Measurements from ENCODE around the gene TENT4A. TPM values are rescaled to one million over a fixed set of nuclear protein-coding genes. Genes with fewer than 3 reads are reported as not detected.

The TENT4A gene
- polyA plus RNA-seq, 4 donors: 22.5 to 29.1 (median 23.6) TPM

DNA sequence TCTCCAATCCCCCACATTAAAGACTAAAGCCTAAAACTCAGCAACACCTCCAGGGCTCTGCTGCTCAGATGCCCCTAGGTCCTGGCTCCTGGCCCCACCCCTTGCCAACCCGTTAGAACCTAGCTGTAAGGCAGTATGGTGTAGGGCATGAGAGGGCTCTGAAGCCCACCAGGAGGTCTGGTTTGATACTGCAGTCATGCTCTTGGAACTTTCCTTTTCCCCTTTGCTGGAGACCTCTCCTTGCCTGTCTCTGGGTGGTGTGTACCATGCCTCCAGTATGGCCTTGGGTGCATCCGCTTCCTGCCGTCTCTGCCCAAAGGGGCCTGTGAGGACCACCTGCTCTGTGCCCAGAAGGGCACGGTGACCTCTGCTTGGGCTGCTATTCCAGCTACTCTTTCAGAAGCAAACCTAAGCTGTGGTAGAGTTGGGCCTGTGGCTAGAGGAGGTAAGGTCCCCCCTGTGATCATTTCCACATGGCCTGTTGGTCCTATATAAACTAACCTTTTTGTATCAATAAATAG, 3.5 kb downstream of the TENT4A start:
- DNase-seq (ENCODE audit: low read depth in 4 of 4, low spot score in 3 of 4): no peak

DNA sequence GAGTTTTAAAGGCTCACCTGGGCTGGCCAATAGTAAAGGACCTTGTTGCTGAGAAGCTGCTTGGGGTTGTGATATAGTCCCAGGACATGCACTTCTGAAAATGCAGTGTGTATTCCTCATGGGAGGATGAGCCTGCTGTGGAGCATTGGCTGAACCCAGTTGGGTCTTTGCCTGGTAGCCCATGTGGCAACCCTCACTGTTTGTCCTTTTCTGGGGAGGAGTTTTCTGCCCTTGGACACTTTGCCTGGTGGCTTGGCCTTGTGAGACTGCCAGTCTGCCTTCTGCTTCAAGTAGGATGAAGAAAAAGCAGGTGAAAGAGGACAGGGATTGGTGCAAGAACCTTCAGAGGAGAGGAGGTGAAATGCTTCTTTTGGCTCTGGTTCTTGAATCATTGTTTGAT, 4.0 kb downstream of the TENT4A start:
- DNase-seq (ENCODE audit: low read depth in 4 of 4, low spot score in 3 of 4): no peak

DNA sequence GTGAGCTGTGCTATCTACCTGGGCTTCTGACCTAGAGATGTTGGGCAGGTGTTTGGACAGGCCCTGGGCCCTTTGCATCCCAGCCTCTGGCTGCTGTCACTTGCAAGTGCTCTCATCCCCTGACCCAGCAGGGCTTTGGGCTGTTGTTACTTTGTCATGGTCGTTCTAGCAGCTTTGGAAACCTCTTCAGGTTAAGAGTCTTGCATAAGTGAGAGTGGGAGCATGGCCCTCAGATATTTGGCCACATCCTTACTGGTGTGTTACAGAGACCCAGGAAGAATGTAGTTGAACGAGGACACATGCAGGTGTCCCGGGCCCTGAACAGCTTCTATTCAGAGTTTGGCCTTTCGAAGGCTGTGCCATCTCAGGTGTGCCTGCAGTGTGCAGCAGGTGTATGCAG, 4.5 kb downstream of the TENT4A start:
- DNase-seq (ENCODE audit: low read depth in 4 of 4, low spot score in 3 of 4): no peak

DNA sequence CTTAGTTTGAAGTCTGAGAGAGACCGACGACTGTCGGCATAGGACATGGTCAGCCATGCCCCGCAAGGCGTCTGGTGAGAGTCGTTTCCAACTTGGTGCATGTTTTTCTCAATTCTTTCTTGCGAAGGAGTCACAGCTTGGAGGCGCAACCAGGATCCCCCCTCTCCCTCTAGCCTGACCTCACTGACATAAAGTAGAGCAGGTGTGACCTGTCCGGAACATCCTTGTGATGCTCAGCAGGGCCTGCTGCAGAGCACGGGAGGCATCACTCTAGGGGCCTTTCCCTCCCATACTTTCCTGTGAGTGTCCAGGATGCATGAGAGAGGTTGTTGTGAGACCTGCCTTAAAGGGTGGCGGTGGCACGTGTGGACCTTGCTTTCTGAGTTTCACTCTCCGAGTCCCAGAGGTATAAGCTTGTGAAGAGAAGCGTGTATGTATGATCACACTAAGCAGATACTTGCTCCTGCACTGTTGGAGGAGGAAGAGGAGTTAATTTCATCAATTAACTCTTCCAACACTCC, 5.0 kb downstream of the TENT4A start:
- no peak for DNase-seq (ENCODE audit: low read depth in 4 of 4, low spot score in 3 of 4)

DNA sequence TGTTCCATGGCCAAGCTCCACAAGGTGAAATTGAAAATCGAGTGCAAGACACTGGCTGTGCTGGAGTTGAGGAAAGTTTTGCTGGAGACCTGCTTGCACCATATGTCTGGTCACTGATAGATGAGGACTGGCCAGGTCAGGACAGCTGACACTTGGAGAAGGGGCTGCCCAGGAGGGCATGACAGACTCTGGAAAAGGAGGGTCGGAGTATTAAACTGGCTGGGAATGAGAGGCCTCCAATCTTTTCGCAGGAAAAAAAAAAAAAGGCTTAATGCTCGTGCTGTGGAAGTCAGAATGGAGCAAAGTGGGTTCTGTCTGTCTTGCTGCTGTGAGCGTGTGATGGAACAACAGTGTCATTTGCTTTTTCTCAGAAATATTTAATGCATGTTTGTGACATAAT, 5.5 kb downstream of the TENT4A start:
- no peak for DNase-seq (ENCODE audit: low read depth in 4 of 4, low spot score in 3 of 4)

DNA sequence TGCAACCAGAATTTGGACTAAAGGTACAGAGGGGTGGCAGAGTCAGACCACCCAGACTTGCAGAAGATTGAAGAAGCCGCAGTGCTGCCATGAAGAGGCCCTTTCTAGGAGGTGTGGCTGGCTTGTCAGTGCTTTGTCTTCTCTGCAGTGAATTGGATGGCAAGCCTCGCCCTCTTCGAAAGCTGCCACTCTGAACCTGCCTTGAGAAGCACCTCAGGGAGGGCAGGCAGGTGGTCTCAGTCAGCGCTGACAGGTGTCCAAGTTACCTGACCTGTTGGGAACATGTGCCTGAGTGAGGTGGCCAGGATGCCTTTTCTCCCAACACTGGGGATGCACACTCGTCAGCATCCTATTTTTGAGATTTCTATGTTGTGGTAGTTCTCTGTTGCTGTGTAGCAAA, 6.2 kb downstream of the TENT4A start:
- DNase-seq (ENCODE audit: low read depth in 4 of 4, low spot score in 3 of 4): no peak

DNA sequence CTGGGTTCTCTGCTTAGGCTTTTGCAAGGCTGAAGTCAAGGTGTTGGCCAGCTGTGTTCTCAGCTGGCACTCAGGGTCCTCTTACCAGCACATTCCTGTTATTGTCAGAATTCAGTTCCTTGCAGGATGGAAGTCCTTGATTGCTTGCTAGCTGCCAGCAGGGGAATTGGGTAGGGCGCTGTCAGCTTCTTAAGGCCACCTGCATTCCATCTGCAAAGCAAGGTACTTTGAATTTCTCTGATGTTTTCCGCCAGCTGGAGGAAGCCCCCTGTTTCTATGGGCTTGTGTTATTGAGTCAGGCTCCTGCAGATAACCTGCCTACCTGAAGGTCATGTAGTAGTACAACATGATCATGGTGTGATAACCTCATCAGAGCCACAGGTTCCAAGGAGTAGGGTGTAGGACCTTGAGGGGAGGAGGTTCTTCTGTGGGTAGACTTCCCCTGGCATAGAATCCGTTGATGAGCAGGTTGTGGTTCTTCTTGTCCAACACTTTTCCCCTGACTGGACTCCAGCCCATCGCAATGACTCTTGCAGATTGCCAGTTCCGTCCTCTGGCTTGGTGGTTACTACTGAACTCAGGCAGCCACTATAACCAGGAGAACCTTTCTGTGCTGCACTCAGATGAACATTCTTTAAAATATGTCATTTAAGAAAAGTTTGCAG, 6.8 kb downstream of the TENT4A start:
- no peak for DNase-seq (ENCODE audit: low read depth in 4 of 4, low spot score in 3 of 4)

DNA sequence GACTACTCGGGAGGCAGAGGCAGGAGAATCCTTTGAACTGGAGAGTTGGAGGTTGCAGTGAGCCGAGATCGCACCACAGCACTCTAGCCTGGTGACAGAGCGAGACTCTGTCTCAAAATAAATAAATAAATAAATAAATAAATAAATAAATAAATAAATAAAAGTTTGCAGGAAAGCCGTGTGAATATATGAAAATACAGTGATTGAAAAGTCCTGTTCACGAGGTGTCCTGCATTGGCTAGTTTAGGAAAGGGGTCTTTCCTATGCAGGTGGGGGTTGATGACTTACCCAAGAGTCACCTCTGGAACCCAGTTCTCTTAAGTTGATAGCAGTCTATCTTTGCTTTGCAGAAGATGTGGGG, 7.3 kb downstream of the TENT4A start:
- DNase-seq (ENCODE audit: low read depth in 4 of 4, low spot score in 3 of 4): no peak

DNA sequence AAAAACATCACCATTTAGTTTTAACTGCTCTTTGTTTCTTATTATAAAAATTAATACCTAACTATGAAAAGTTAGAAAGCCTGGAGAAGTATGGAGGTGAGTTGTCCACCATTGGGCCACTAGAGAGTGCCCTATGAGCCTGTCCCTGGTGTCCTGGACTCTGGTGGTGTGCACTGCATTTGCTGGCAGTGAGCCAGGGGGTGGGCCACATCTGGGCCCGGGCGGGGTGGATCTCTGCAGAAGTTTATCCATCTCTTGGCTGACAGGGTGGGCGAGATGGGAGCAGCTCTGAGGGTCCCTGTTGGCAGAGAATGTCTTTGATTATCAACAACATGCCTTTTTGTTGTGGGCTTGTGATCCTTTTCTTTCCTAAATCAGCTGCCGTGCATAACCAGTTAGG, 8.2 kb downstream of the TENT4A start:
- DNase-seq (ENCODE audit: low read depth in 4 of 4, low spot score in 3 of 4): no peak

DNA sequence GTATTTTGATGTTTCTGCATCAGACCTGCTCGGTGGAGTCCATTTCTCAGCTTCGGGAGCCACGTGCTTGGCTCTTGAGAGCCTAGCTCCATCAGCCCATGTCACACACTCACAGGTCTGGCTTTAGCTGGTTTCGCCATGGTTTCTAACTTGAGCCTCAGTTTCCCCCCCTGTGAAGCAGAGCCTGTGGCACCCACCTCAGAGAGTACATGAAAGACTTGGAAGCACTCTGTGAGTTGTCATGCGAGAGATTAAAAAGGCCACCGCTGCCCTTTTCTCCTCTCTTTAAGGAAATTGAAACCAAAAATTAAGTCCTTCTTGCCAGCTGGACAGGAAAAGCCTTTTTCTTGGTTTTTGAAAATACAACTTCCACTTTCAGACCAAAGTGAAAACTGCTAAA, 8.8 kb downstream of the TENT4A start:
- no peak for DNase-seq (ENCODE audit: low read depth in 4 of 4, low spot score in 3 of 4)

DNA sequence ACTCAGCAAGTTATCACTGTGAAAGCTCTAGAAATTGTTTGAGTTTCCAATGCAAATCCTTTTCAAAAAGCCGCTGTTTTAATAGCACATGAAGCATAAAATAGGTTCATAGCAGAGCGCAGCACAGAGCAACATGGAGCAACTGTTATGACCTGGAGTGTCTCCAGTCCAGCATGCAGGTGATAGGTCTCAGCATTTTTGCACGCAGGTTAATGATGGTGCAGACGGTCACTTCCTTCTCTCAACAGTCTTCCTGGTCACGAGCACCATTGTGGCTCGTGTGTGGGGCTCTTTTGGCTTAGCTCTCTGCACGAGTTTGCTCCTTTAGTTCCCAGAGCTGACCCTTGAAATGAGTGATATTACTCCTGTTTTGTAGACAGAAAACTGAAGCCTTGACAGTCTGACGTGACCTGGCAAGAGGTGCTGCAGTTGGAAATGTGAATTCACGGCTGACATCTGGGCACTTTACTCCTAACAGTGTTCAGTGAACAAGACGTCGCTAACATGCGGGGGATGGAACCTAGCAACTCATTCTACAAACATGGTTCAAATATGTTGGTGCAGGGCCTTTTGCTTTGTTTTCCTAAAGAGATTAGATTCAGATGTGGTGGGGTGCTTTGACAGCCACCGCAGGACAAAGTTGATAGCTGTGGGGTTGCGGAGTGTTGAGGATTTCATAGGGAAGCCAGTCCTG, 10.0 kb downstream of the TENT4A start:
- no peak for DNase-seq (ENCODE audit: low read depth in 4 of 4, low spot score in 3 of 4)

DNA sequence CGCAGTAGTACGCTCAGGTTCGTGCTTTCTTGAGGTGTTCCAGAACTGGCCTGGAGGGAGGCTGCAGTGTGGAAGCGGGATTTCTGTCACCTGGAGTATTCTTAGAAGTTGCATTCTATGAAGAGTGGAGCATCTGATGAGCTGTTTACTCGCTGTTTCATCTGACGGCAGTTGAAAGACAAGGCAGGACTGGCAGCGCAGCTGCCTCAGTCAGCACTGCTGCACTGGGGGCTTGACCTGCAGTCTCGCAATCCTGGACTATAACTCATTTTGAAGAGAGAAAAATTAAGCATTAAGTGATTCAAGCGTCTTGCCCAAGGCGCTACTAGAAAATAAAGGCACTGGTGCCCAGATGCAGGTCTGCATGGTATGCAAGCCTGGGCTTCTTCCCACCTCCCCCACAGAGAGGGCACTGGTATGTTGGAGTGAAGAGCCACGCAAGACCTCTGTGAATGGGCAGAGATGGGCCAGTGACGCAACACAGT, 10.6 kb downstream of the TENT4A start:
- DNase-seq (ENCODE audit: low read depth in 4 of 4, low spot score in 3 of 4): no peak

DNA sequence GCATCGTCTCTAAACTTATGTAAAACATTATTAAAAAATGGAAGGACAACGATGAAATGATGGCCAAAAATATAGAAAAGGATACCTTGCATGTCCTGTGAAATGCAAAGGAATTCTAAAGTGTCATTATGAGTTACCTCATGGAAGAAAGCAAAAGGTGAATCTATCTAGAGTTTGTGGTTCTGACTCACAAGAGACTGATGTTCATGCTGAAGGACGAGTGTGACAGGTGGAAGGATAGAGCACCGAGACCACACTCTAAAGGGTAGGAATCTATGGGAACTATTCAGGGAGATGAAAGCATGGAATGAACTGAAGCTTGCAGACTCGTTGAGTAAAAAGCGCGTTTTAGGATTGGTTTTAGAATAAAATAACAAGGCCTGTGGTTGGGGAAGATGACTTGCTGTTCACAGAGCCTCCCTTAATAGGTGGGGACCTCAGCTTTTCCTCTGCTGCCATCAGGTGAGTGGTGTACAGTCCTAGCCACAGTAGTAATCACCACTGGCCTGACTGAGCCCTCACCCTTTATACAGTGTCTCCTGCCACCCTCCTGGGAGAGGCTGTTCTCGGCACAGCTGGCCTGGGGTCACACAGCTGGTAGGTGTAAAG, 11.2 kb downstream of the TENT4A start:
- DNase-seq (ENCODE audit: low read depth in 4 of 4, low spot score in 3 of 4): no peak

DNA sequence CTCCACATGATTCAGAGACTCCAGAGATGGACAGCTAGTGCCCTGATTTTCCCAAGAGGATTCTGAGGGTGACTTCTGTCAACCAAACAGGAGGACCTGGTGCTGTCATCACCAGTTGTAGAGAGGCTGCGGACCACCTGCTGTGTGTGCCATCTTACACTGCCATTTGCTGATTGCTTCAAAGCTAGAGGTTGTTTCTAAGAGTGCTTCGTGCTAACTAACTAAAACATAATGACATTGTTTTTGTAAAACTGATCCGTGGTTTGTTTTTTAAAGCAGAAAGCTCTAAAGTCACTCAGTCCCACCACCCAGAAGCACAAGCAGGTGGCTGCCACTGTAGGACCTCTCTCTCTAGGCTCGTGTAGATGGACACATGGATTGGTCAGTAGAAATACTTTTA, 12.2 kb downstream of the TENT4A start:
- no peak for DNase-seq (ENCODE audit: low read depth in 4 of 4, low spot score in 3 of 4)

DNA sequence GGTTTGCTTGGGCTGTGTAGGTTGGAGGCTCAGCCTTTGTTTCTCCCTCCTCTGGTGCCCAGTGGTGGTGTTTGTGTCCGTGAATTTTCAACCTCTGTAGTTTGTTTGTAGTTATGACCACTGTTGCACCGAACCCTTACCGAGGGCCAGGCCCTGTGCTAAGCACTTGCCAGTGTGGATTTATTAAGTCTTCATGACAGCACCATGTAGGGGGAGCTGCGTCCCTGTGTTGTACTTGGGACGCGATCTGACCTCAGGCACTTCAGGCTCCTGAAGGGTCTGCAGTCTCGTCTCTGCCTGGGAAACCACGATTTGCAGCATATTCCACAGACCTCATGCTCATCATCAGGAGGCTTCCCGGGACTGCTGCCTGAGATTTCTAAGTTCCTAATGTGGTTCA, 12.8 kb downstream of the TENT4A start:
- no peak for DNase-seq (ENCODE audit: low read depth in 4 of 4, low spot score in 3 of 4)

DNA sequence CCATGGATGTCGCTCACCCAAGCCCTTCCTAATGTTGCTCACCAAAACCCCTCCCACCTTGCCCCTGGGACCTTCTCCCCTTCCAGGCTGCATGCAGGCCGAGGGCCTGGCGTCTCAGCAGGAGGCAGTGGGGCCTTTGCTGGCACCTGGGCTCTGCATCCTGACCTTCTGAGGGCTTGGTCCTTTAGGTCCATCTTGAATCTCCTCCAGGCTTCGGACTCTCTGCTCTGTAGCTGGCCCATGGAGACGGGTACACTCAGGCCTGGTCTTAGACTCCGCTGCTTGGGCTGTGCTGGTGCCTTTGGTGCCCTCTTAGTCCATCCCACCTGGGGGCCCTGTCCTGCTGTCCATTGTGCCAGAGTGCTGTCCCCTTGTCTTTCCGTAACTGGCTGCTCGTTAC, 14.0 kb downstream of the TENT4A start:
- DNase-seq (ENCODE audit: low read depth in 4 of 4, low spot score in 3 of 4): no peak

DNA sequence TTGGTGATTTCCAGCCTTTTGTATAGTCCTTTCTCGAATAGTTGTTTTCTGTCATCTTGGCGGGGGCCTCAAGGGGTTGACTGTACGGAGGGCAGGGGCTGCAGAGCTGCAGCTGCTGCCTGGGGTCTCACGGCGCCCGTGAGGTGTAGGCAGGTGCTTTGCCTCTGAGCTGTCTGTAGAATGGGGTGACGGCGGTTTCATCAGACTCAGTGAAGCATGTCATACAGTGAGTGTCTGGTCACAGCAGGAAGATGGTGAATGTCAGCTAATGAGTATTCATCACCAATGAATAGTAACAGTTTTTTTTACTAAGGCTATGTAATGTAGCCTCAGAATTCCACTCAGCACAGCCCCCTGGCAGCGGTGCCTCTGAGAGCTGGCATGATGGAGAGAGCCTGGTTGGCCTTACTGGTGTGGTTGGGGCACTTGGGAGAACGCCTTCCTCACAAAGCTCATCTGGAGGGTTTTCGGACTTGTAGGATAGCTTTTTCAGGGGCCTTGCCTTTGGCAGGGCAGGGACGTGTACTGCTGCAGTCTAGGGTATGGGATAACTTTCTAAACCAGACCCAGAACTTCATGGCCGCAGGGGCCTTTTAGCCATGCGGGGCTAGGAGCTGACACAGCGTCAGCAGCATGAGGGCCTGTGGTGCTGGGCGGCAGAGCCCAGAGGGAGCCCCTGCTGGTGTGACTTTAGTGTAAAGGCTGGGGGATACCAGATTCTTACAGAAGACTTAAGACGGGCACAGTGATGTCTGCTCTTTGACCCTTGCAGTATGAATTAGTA, 15.0 kb downstream of the TENT4A start:
- DNase-seq (ENCODE audit: low read depth in 4 of 4, low spot score in 3 of 4): no peak

DNA sequence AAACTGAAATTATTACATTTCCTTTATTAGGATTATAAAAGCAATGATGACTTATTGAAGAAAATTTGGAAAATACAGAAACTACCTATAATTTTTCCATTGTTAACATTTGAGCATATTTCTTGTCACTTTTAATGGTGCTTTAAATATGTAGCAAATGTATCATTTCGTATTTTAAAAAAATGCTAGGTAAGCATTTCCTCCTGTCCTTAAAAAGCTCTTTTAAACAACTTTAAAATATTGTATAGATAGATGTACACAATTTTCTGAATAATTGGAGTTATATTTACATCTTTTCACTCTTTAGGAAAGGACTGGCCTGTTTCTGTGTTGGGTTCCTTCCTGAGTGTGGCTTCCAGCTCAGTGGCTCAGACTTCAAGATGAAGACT, 15.6 kb downstream of the TENT4A start:
- DNase-seq (ENCODE audit: low read depth in 4 of 4, low spot score in 3 of 4): no peak

DNA sequence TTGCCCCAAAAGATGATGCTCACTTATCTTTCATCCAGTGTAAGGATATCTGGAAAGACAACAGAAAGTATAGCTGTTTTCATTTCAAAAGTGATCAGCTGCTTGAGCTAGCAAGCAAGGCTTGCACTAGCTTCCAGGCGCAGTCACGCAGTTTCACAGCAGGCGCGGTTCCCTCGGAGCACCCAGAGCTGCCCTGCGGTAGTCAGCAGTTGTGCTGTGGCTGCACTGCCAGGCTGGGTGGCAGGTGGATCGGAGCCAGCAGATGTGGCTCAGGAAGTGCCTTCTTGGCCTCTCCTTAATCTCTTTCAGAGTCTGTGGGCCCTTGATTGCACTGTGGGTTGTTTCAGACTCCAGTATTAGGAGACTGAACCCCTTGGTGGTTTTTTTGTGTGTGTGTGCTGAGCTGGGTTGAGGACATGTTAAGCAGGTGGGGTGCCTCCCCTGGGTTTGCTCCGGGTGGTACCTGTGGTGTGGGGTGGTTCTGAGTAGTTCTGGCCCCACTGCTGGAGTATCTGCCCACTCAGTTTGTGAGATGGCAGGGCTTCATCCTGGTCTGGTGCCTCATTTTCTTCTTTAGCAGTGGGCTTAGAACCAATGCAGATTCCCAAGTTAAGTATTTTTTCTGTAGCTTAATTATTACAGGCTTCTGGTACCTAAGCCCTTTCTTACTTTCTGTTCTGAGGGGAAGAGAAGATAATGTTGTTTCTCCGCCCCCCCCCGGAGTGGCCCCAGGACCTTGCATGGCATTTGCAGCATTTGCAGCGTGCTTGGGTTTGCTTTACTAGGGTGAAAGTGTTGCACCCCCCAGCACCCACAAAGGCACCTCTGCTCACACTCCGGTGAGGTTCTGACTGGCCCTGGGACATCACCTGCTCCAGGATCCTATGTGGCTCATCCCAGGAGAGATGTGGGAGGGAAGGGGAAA, 16.4 kb downstream of the TENT4A start:
- no peak for DNase-seq (ENCODE audit: low read depth in 4 of 4, low spot score in 3 of 4)

DNA sequence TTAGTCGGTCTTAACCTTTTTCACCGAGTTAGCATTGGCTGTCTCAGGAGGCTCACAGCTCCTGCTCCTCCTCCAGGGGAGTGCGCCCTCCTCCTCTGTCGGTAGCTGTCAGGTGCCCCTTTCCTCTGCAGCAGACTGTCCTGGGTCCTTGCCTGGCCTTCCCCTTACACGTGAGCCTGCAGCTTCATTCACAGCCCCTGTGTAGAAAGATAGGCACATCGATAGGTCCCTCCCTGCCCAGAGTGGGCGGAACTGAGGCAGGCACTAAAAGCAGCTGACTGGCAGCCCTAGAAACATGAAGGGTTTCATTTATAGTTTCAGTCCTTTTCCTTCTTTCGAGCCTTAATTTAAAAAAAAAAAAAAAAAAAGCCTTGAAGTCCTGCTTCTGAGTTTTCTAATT, 17.2 kb downstream of the TENT4A start:
- DNase-seq (ENCODE audit: low read depth in 4 of 4, low spot score in 3 of 4): no peak

All from right renal pelvis (tissue), 4 donors.